Smooth muscle cell (in vitro differentiated cells): ENCODE measurements around the gene NOL3. TPM values are rescaled to one million over a fixed set of nuclear protein-coding genes. Genes with fewer than 3 reads are reported as not detected.

Source experiments
- DNase-seq: peaks from one replicate; lab custom pipeline; 2025; ENCODE audit not compliant: unreplicated experiment; lab: John Stamatoyannopoulos, UW
- H2AFZ ChIP-seq: fragments of 200-600 bp; sonication (generic); 2 replicates; pipeline ENCODE4 v1.6.0; 2016; ENCODE audit warnings: antibody characterized with exemption, low read depth, mild to moderate bottlenecking
- H3F3A ChIP-seq: fragments of 200-600 bp; sonication (generic); 2 replicates; pipeline ENCODE4 v1.6.0; 2017; ENCODE audit warnings: antibody characterized with exemption, low read depth
- H3K27ac ChIP-seq: fragments of 200-600 bp; sonication (generic); 2 replicates; pipeline ENCODE4 v1.5.1; 2016; ENCODE audit warnings: low read depth, mild to moderate bottlenecking
- H3K27me3 ChIP-seq: fragments of 200-600 bp; sonication (generic); 2 replicates; pipeline ENCODE4 v1.6.1; 2016; ENCODE audit warnings: low read depth, mild to moderate bottlenecking
- H3K36me3 ChIP-seq: fragments of 200-600 bp; sonication (generic); 2 replicates; pipeline ENCODE4 v1.5.1; 2016; ENCODE audit warnings: low read depth
- H3K4me1 ChIP-seq: fragments of 200-600 bp; sonication (generic); 2 replicates; pipeline ENCODE4 v1.5.1; 2016; ENCODE audit warnings: low read depth
- H3K4me2 ChIP-seq: fragments of 200-600 bp; sonication (generic); 2 replicates; pipeline ENCODE4 v1.6.0; 2016; ENCODE audit warnings: mild to moderate bottlenecking
- H3K4me3 ChIP-seq: fragments of 200-600 bp; sonication (generic); 2 replicates; pipeline ENCODE4 v1.5.1; 2016; ENCODE audit warnings: mild to moderate bottlenecking
- H3K79me2 ChIP-seq: fragments of 200-600 bp; sonication (generic); 2 replicates; pipeline ENCODE4 v1.6.0; 2016; ENCODE audit warnings: low read depth, mild to moderate bottlenecking
- H3K9ac ChIP-seq: fragments of 200-600 bp; sonication (generic); 2 replicates; pipeline ENCODE4 v1.6.0; 2016; ENCODE audit warnings: low read depth
- H3K9me3 ChIP-seq: fragments of 200-600 bp; sonication (generic); replicated peaks from 2 replicates; pipeline ENCODE4 v1.5.1; 2016; ENCODE audit warnings: low read depth
- H4K20me1 ChIP-seq: fragments of 200-600 bp; sonication (generic); 2 replicates; pipeline ENCODE4 v1.6.0; 2016; ENCODE audit warnings: low read depth
- CTCF ChIP-seq: fragments of 200-600 bp; sonication (generic); IDR thresholded peaks from 2 replicates; pipeline ENCODE4 v1.5.1; 2017; ENCODE audit warnings: borderline replicate concordance, mild to moderate bottlenecking, antibody characterized with exemption; ENCODE audit not compliant: insufficient read depth, poor library complexity, severe bottlenecking
- WGBS: methylation state at CpG from one replicate; pipeline ENCODE4 v1.1.7; 2016; ENCODE audit warnings: low lambda C conversion rate; 5-methylcytosine and 5-hydroxymethylcytosine counted together
- polyA plus RNA-seq: library from polyadenylated mRNA; unstranded; fragments of >200 nt; fragmentation: Nextera tagmentation; extraction: Ambion mirVana; gene quantifications from 2 replicates; pipeline ENCODE4 v1.2.1, GENCODE V29; 2016
- total RNA-seq: library from RNA; depleted of rRNA; stranded (reverse); fragments of >200 nt; gene quantifications from 2 replicates; pipeline ENCODE4 v1.2.3, GENCODE V29; 2014

The NOL3 gene
- total and polyA plus RNA-seq, 2 experiments from 2014 or later = 33.0 to 36.4 TPM

GRCh38 chr16:67129422-67129821, 40.9 kb upstream of the NOL3 start:
- H3F3A ChIP-seq = no peaks in the 10 kb centered on the region
- no peaks in the 10 kb centered on the region for H4K20me1 ChIP-seq
- no peak for TF ChIP-seq CTCF
- no peak overlapping the region for H3K4me3 ChIP-seq
- H2AFZ ChIP-seq = no peak overlapping the region
- no peaks in the 10 kb centered on the region for H3K9me3 ChIP-seq
- no peak overlapping the region for H3K4me2 ChIP-seq
- no peak for DNase-seq
- H3K9ac ChIP-seq = no peak overlapping the region
- H3K4me1 ChIP-seq = no peaks in the 10 kb centered on the region
- no peaks in the 10 kb centered on the region for H3K27me3 ChIP-seq
- H3K79me2 ChIP-seq = no peaks in the 10 kb centered on the region
- no peak overlapping the region for H3K27ac ChIP-seq
- 96% methylated on average over 3 of the region's 3 CpGs for WGBS
- H3K36me3 ChIP-seq = peaks cover 10% of the 10 kb centered on the region

- no peak for TF ChIP-seq CTCF
- Histone ChIP-seq H3K79me2 (no peaks in the 10 kb centered on the region), H3K4me3 (no peak overlapping the region), H3F3A (no peaks in the 10 kb centered on the region), H3K4me2 (no peak overlapping the region), H3K36me3 (peaks cover 19% of the 10 kb centered on the region), H4K20me1 (no peaks in the 10 kb centered on the region), H3K9me3 (no peaks in the 10 kb centered on the region), H3K9ac (no peak overlapping the region), H3K27ac (no peak overlapping the region), H3K4me1 (no peaks in the 10 kb centered on the region), H2AFZ (no peak overlapping the region), H3K27me3 (no peaks in the 10 kb centered on the region)
- no peak for DNase-seq
- WGBS = 81% methylated on average over 3 of the region's 3 CpGs
Measured at GRCh38 chr16:67137605-67138004, 32.7 kb upstream of the NOL3 start.

GRCh38 chr16:67141391-67141790, 28.9 kb upstream of the NOL3 start:
- no peak for TF ChIP-seq CTCF
- Histone ChIP-seq H4K20me1 (no peaks in the 10 kb centered on the region), H3K4me1 (no peaks in the 10 kb centered on the region), H3K27me3 (no peaks in the 10 kb centered on the region), H3K27ac (no peak overlapping the region), H3K9ac (no peak overlapping the region), H3K4me2 (no peak overlapping the region), H3K36me3 (peaks cover 11% of the 10 kb centered on the region), H3K4me3 (no peak overlapping the region), H3K79me2 (no peaks in the 10 kb centered on the region), H2AFZ (no peak overlapping the region), H3F3A (no peaks in the 10 kb centered on the region), H3K9me3 (no peaks in the 10 kb centered on the region)
- 99% methylated on average over 13 of the region's 13 CpGs for WGBS
- DNase-seq = no peak

- WGBS = 92% methylated on average over 9 of the region's 9 CpGs
- Histone ChIP-seq H3K9me3 (no peaks in the 10 kb centered on the region), H3K4me1 (no peaks in the 10 kb centered on the region), H3K27ac (no peak overlapping the region), H4K20me1 (no peaks in the 10 kb centered on the region), H3K4me2 (no peak overlapping the region), H2AFZ (no peak overlapping the region), H3K36me3 (peaks cover 11% of the 10 kb centered on the region), H3F3A (no peaks in the 10 kb centered on the region), H3K9ac (no peak overlapping the region), H3K79me2 (no peaks in the 10 kb centered on the region), H3K27me3 (no peaks in the 10 kb centered on the region), H3K4me3 (no peak overlapping the region)
- no peak for TF ChIP-seq CTCF
- DNase-seq = no peak
Measured at GRCh38 chr16:67142342-67142741, 28.0 kb upstream of the NOL3 start.
